ENCODE results near the gene IGSF23. TPM values are rescaled to one million over a fixed set of nuclear protein-coding genes. Genes with fewer than 3 reads are reported as not detected.
A peak's percentile ranks its signal among the peaks of the same experiment; 100 is the strongest.

Gene IGSF23
- total and polyA plus RNA-seq, 2 experiments from 2014 or later, result not detected

- Histone ChIP-seq H3K4me1 (ENCODE audit: insufficient read depth) (peaks cover 39% of the 10 kb centered on the region), H3K4me3 (no peak overlapping the region), H3K27me3 (ENCODE audit: insufficient read depth) (no peaks in the 10 kb centered on the region), H3K4me2 (peak overlapping the region; percentile 67; the same call in 1 of the 2 replicates), H3K9me2 (ENCODE audit: insufficient read depth) (peaks cover 17% of the 10 kb centered on the region), H3K27ac (ENCODE audit: low read depth) (no peak overlapping the region), H3K36me3 (ENCODE audit: insufficient read depth) (no peaks in the 10 kb centered on the region), H4K20me1 (replicated peaks; ENCODE audit: insufficient read depth) (no peaks in the 10 kb centered on the region), H3F3A (replicated peaks; ENCODE audit: low read depth) (no peaks in the 10 kb centered on the region), H3K79me2 (replicated peaks; ENCODE audit: insufficient read depth) (no peaks in the 10 kb centered on the region), H2AFZ (peak overlapping the region; percentile 44; the same call in 1 of the 2 replicates)
- H3K27ac Mint-ChIP-seq, result no peak overlapping the region
- peaks cover 34% of the 10 kb centered on the region for H3K4me1 Mint-ChIP-seq
- H3K4me3 Mint-ChIP-seq, result no peak overlapping the region
- DNase-seq (ENCODE audit: low spot score), result no peak
- H3K9me3 Mint-ChIP-seq, result peaks cover 4% of the 10 kb centered on the region; the same call in 2 of the 3 replicates
- H3K27me3 Mint-ChIP-seq (ENCODE audit: insufficient read depth, low read depth, poor library complexity), result no peaks in the 10 kb centered on the region
- ATAC-seq, result no peak
- no peak for TF ChIP-seq JUNB (IDR thresholded peaks at IDR 0.05; ENCODE audit: unreplicated experiment)
- TF ChIP-seq CTCF (conservative IDR thresholded peaks at IDR 0.05; ENCODE audit: low read depth in 2 of 2), result no peak
- no peak for TF ChIP-seq ETS1 (IDR thresholded peaks at IDR 0.05)
- no peak for TF ChIP-seq CREB1 (CRISPR knock-in tag; IDR thresholded peaks at IDR 0.05; ENCODE audit: low read depth)
- no peak for TF ChIP-seq ZNF462 (CRISPR knock-in tag; IDR thresholded peaks at IDR 0.05)
- TF ChIP-seq ZNF114 (CRISPR knock-in tag; IDR thresholded peaks at IDR 0.05), result no peak
- TF ChIP-seq EZH2phosphoT487 (IDR thresholded peaks at IDR 0.05; ENCODE audit: unreplicated experiment), result no peak
- no peak for TF ChIP-seq POLR2AphosphoS5 (IDR thresholded peaks at IDR 0.05; ENCODE audit: low read depth)
- no peak for TF ChIP-seq EZH2 (IDR thresholded peaks at IDR 0.05; ENCODE audit: low read depth, unreplicated experiment)
- no peak for TF ChIP-seq REST (IDR thresholded peaks at IDR 0.05; ENCODE audit: unreplicated experiment)
- no peak for TF ChIP-seq NANOG (IDR thresholded peaks at IDR 0.05; ENCODE audit: borderline replicate concordance)
- no peak for TF ChIP-seq STAT1 (IDR thresholded peaks at IDR 0.05; ENCODE audit: unreplicated experiment)
- TF ChIP-seq ZNF331 (CRISPR knock-in tag; IDR thresholded peaks at IDR 0.05; ENCODE audit: low read depth), result no peak
- no peaks in the 10 kb centered on the region; the same call in 2 of the 3 replicates for H3K36me3 Mint-ChIP-seq (ENCODE audit: low read depth)
These were observed 10.0 kb upstream of the IGSF23 start for GRCh38 chr19:44603201-44603945.

Data from GM23338 (cell line).